ENCODE results near the gene TMEM30A.

TMEM30A gene

GRCh38 chr6:75261299-75261698 lies 23.3 kb downstream of the TMEM30A start:
- no peak for DNase-seq

GRCh38 chr6:75257343-75258087 lies 27.1 kb downstream of the TMEM30A start:
- DNase-seq = no peak

GRCh38 chr6:75250552-75250951 lies 34.0 kb downstream of the TMEM30A start:
- no peak for DNase-seq

DNA sequence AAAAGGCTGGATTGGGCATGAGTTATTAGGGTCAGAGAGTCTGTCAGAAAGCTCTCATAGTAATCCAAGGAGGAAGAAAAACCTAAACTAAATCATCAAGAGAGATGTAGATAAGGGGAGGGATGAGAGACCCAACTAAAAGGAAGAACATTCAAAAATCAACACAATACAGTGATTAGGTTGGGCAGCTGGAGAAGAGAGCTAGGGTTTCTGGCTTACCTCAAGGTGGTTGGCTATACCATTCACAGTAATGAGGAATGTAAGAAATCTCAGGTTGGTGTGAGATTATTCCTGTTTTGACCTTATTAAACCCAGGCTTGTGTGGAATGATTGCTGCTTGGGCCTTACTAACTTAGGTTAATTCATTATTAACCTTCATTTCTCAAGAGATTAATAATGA lies 34.8 kb downstream of the TMEM30A start:
- DNase-seq = no peak

- DNase-seq = no peak
Observed at GRCh38 chr6:75246386-75246785, 38.2 kb downstream of the TMEM30A start.

- no peak for DNase-seq
Observed at GRCh38 chr6:75244063-75244584, 40.5 kb downstream of the TMEM30A start.

- peak; percentile 75 for DNase-seq
Observed at GRCh38 chr6:75243333-75244062, 41.1 kb downstream of the TMEM30A start, which contains the start of gene COX7A2. Gene COX7A2, minus strand, starts transcription at chr6:75243801. Its CDS starts 67 bp downstream, at chr6:75243734.

GRCh38 chr6:75236630-75237029 lies 48.0 kb downstream of the TMEM30A start:
- DNase-seq = no peak

- DNase-seq = no peak
Observed at GRCh38 chr6:75235271-75235670, 49.3 kb downstream of the TMEM30A start.

DNA sequence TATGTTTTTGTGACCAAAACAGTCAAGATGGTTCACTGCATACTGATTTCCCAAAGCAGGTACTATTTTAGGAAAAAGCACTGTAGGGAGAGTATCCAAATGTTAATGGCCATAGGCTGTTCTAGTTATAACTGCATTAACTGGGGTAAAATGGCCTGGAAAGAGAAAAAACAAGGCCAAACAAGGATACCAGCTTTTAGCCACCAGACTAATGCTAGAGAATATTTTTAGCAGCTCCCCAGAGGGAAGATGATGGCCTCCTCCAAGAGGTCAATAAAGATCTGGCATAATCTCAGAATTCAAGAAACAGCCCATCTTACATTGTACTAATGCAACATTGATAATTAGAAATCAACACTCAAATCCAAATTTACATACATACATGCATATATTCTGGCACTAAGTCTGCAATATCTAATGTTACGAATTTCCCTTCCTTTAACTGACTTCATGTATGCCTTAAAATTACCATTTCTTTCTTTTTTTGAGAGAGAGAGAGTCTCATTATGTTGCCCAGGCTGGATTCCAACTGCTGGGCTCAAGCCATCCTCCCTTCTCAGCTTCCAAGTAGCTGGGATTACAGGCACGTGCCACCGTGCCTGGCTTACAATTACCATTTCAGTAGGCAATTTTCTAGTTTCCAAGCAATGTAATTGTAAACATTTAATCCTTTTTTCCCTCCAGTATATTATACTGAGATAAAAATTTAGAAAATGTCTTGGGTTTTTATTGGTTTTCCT lies 50.3 kb downstream of the TMEM30A start:
- DNase-seq = no peak

GRCh38 chr6:75233092-75233615 lies 51.4 kb downstream of the TMEM30A start:
- no peak for DNase-seq

DNA sequence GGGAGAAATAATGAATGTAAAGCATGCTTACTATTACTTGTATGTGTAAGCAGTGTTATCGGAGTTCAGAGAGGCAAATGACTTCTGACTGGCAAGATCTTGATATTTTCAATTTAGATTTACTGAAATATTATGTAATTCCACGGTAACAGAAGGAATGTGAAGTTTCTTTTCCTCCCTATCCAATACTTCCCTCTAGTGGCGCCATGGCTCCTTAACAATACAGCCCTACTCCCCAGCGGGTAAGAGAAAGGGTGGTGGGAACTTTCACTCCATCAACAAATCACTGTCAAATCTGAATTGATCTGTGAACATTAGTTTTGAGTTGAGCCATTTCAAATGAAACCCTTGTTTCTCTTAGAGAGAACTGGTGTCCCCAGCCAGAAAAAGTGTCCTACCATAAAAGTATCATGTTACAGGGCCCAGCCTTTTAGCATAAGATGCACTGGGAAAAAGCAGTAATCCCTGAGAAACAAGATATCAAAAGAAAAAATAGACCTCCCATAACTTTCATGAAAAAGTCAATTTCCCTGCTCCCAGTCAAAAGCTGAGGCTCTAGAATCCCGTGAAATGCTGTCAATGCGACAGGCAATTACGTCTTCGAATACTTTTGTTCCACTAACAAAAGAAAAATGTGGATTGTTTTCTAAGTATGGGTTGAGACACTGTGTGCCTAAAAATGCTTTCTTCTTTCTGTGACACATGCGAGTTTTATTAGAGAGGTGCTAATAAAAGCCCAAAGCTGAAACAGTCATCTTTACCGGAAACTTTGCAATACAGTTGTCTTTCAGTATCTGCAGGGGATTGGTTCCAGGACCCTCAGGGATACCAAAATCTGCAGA lies 53.9 kb downstream of the TMEM30A start:
- no peak for DNase-seq

DNA sequence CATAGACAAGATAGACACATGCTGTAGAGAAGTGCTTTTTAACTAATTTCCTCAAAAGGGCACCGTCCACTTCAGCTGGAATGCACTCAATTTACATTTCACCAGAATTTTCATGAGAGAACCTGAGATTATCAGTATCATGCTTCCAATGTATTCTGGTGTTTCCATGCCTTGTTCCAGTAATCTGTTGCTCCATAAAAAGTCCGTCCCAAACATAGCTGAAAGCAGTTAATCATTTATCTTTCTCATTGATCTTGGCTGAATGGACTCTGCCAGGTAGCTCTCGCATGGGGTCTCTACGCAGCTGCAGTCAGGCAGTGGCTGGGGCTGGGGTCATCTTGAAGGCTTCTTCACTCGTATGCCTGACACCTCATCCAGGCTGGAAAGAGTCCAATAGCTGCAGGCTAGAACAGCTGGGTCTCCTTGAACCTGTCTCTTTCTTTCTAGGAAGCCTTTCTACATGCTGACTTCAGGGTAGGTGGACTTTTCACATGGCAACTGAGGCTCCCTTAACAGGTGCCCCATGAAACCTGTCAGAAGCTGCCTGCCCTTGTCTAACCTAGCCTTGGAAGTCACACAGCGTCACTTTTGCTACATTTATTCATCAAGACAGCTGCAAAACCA lies 60.2 kb downstream of the TMEM30A start:
- no peak for DNase-seq

- no peak for DNase-seq
Observed at GRCh38 chr6:75223428-75223827, 61.2 kb downstream of the TMEM30A start.

- DNase-seq = no peak
Observed at GRCh38 chr6:75222261-75222660, 62.3 kb downstream of the TMEM30A start.

- DNase-seq = no peak
Observed at GRCh38 chr6:75221116-75221515, 63.5 kb downstream of the TMEM30A start.

DNA sequence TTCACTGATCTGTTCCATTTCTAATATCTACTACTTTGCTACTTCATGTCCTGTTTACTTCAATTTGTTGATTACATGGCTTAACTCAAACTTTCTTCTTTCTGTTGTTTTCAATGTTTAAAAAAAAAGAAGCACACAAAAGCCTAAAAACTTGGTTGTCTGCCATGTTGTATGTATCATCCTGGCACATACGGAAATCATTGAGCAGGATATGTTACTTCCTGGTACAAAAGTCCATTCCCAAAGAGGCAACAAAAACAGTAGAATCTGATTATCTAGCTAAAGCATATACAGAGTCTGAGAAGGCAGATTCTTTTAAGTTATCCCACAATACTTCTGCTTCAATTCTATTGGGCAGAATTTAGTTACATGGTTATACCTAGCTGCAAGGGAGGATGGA lies 64.2 kb downstream of the TMEM30A start:
- DNase-seq = no peak

DNA sequence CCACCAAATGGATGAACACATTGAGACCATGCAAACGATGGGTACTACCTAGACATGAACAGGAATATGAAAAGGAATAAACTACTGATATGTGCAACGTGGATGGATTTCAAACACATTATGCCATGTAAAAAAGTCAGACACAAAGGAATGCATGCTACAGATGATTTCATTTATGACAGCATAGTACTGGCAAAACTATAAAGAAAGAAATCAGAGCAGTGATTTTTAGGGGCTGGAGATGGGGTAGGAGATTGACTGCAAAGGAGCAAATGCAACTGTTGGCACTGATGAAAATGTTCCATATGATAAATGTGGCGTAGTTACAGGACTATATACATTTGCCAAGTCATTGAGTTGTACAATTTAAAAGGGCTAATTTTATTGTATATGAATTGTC lies 65.3 kb downstream of the TMEM30A start:
- DNase-seq = no peak

GRCh38 chr6:75217193-75217592 lies 67.4 kb downstream of the TMEM30A start:
- DNase-seq = no peak

DNA sequence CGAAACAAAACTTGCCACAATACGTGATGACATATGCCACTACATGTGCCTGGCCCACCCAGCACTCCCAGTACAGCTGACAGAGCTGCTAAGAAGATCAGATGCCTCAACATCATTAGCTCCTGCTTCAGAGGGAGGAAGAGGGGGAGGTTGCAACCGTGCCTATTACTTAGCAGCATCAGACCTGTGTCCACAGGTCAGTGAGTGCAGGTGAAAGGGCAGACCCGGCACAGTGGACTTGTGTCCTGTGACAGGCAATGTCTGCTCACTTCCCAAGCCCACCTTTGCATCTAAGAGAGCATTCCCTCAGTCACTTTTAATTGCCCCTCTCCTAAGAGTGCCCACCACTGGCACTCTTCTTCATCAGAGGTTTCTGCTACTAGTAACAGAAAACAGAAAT lies 69.3 kb downstream of the TMEM30A start:
- no peak for DNase-seq

DNA sequence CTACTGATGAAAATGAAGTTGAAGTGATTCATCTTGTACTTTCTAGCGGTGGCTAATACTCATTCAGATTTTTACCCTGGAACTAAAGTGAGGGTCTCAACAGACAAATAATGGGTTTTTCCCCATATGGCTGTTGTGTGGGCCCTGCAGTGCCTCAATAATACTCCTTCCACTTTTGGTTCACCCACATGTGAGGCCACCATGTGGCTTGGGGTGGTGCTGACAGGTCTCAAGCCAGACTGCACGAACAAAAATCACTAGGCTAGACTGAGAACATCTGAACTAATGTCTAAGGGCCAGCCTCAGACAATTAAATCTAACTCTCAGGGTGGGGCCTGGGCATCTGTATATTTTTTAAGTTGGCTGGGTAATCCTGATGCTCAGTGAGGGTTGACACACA lies 70.9 kb downstream of the TMEM30A start:
- DNase-seq = no peak

DNA sequence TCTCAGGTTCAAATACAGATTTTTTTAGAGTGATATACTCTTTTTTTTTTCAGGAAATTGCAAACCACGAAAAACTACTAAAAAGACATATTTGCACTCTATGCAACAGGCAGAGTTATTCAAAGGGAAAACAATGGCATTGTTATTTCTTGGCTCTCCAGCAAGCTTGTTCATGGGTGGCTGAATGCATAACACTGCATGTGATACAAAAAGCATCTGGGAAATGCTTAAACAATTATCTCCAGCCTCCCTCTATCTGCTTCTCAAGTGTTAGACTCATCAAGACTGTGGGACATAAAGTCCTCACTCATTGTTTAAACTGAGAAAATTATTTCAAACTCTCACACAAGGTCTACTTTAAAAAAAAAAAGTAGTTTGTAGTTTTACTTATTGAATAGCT lies 71.5 kb downstream of the TMEM30A start:
- DNase-seq = no peak
